Lung (tissue), 12 donors: ENCODE data around the gene TGFA. TPM values are rescaled to one million over a fixed set of nuclear protein-coding genes. Genes with fewer than 3 reads are reported as not detected.

Experiments
- ATAC-seq: fragments of 200-7000 bp; cut with Tn5 transposase; one replicate; pipeline ENCODE4 v1.9.1; 2020; ENCODE audit warnings: moderate number of reproducible peaks; ENCODE audit not compliant: insufficient read depth, low FRiP score
- DNase-seq, 3 donors: peaks; one replicate each; pipeline ENCODE4 v3.0.0-alpha.2; 2013 to 2017
- H3K27ac ChIP-seq, 2 donors: one replicate each; pipeline ENCODE4 v1.5.1; 2013; ENCODE audit warnings: mild to moderate bottlenecking in 2 of 2, moderate library complexity in 2 of 2, control low read depth in 1 of 2, inconsistent platforms in 1 of 2, low read depth in 1 of 2, low read length in 1 of 2
- H3K27me3 ChIP-seq, 3 donors: one replicate each; pipeline ENCODE4 v1.5.1; 2013; ENCODE audit warnings: low read length in 2 of 3; ENCODE audit not compliant: control insufficient read depth in 3 of 3, insufficient read depth in 3 of 3
- H3K36me3 ChIP-seq, 4 donors: one replicate each; pipeline ENCODE4 v1.5.1; 2013; ENCODE audit warnings: low read length in 4 of 4, mild to moderate bottlenecking in 1 of 4, moderate library complexity in 1 of 4; ENCODE audit not compliant: control insufficient read depth in 4 of 4, insufficient read depth in 4 of 4
- H3K4me1 ChIP-seq, 5 donors: one replicate each; pipeline ENCODE4 v1.5.1; 2013; ENCODE audit warnings: low read length in 5 of 5, mild to moderate bottlenecking in 2 of 5, moderate library complexity in 1 of 5; ENCODE audit not compliant: control insufficient read depth in 5 of 5, insufficient read depth in 5 of 5
- H3K4me3 ChIP-seq: one replicate; pipeline ENCODE4 v1.5.1; 2013; ENCODE audit warnings: mild to moderate bottlenecking, control low read depth, moderate library complexity
- H3K9ac ChIP-seq, 2 donors: one replicate each; pipeline ENCODE4 v1.5.1; 2013; ENCODE audit warnings: low read length in 2 of 2, control low read depth in 1 of 2; ENCODE audit not compliant: insufficient read depth in 1 of 2
- H3K9me3 ChIP-seq, 4 donors: one replicate each; pipeline ENCODE4 v1.5.1; 2013; ENCODE audit warnings: low read length in 3 of 4, mild to moderate bottlenecking in 1 of 4, moderate library complexity in 1 of 4; ENCODE audit not compliant: control insufficient read depth in 4 of 4, insufficient read depth in 3 of 4
- whole genome bisulfite sequencing, 2 donors: extraction: QIAGEN DNeasy Blood & Tissue Kit; methylation state at CpG; one replicate each; pipeline ENCODE4 v1.1.7; 2013; 5-methylcytosine and 5-hydroxymethylcytosine counted together
- polyA plus RNA-seq, 2 donors: library from polyadenylated mRNA; stranded (reverse); fragments of 200-250 nt; gene quantifications; one replicate each; pipeline ENCODE4 v1.2.1, GENCODE V29; 2013
- total RNA-seq, 2 donors: library from RNA; depleted of rRNA in 1 of 2; stranded (reverse); fragments of >200 nt in 1 of 2; gene quantifications; one replicate each; pipeline ENCODE4 v1.2.1, GENCODE V29; 2014 to 2021
- TF ChIP-seq, protein P1 (sequence below): IDR thresholded peaks from 2 replicates; pipeline ENCODE4 v1.5.1; 2012; ENCODE audit warnings: mild to moderate bottlenecking; ENCODE audit errors: control extremely low read depth, extremely low read depth
- donor health status: control.
- donor health status: control.
- donor health status: Bipolar disorder and iron deficiency.
- donor health status: healthy.
- donor health status: DM: yes; HTN: yes; CAD: no.

Gene TGFA
- total and polyA plus RNA-seq, 4 donors, result 1.9 to 13.0 (median 7.0) TPM

DNA sequence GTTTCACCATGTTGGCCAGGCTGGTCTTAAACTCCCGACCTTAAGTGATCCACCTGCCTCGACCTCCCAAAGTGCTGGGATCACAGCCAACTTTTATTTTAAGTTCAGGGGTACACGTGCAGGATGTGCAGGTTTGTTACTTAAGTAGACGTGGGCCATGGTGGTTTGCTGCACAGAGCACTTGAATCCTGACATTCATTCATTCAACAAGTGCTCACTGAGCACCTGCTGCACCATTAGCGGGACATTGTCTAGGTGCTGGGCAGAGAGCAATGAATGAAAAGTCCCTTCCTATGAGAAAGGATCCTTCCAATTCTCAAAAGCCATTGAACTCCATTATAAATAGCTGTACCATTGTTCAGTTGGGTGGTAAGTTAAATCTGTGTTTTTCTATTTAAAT lies 31.0 kb downstream of the TGFA start:
- no peak overlapping the region for H3K4me3 ChIP-seq
- H3K9ac ChIP-seq, result no peak overlapping the region
- ATAC-seq (no peak), DNase-seq (no peak)
- TF ChIP-seq, protein P1, sequence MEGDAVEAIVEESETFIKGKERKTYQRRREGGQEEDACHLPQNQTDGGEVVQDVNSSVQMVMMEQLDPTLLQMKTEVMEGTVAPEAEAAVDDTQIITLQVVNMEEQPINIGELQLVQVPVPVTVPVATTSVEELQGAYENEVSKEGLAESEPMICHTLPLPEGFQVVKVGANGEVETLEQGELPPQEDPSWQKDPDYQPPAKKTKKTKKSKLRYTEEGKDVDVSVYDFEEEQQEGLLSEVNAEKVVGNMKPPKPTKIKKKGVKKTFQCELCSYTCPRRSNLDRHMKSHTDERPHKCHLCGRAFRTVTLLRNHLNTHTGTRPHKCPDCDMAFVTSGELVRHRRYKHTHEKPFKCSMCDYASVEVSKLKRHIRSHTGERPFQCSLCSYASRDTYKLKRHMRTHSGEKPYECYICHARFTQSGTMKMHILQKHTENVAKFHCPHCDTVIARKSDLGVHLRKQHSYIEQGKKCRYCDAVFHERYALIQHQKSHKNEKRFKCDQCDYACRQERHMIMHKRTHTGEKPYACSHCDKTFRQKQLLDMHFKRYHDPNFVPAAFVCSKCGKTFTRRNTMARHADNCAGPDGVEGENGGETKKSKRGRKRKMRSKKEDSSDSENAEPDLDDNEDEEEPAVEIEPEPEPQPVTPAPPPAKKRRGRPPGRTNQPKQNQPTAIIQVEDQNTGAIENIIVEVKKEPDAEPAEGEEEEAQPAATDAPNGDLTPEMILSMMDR, result no peak
- H3K9me3 ChIP-seq, result peaks cover 0 to 2% (median 0%) of the 10 kb centered on the region in 4 donors
- H3K27me3 ChIP-seq, result no peaks in the 10 kb centered on the region
- peaks cover 0 to 18% (median 5%) of the 10 kb centered on the region in 5 donors for H3K4me1 ChIP-seq
- H3K36me3 ChIP-seq, result no peaks in the 10 kb centered on the region
- WGBS, 2 donors, result 86 to 90% methylated on average over 5 of the region's 5 CpGs
- H3K27ac ChIP-seq, result no peak overlapping the region

DNA sequence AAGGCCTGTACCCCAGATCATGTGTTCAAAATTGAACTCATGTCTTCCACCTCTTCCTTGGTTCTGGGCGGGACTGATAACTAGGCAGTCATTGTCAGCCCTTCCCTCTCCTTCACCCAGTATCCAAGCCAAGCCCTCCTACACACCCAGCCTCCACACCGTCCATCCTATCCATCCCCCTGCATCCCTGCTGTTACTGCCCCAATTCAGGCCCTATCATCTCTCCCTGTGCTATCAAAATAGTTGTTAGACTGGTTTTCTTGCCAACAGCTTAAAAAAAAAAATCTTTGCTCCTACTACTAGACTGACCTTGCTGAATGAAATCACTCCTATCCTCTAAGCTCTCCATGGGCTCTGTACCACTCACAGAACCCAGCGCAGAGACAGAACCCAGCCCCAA lies 32.8 kb downstream of the TGFA start:
- WGBS, 2 donors, result 63 to 91% methylated on average over 3 of the region's 3 CpGs
- DNase-seq, result peak in 2 of 3 donors; percentile 12 to 40
- Histone ChIP-seq H3K27ac (no peak overlapping the region), H3K4me1 (peaks cover 0 to 18% (median 5%) of the 10 kb centered on the region in 5 donors), H3K4me3 (no peak overlapping the region), H3K27me3 (no peaks in the 10 kb centered on the region), H3K9ac (no peak overlapping the region), H3K9me3 (peaks cover 0 to 2% (median 0%) of the 10 kb centered on the region in 4 donors), H3K36me3 (no peaks in the 10 kb centered on the region)
- no peak for ATAC-seq
- TF ChIP-seq, protein P1, result no peak

DNA sequence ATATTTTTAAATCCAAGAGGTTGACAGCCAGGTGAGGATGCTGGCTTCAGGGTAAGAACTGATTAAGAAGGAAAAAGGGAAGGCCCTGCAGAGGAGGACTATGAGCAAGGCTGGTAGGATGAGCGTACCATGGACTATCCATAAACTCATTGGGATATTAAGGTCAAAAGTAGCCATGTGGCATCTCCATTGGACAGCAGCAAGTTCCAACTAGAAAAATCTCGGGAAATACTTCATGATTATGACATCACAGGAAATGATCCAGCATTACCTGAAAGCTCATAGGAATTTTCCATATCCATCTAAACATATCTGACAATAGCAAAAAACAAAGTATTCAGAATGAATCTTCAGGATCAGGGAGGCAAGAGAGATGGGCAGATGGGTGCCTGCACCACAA lies 34.2 kb downstream of the TGFA start:
- Histone ChIP-seq H3K27ac (no peak overlapping the region), H3K27me3 (no peaks in the 10 kb centered on the region), H3K9ac (no peak overlapping the region), H3K9me3 (peaks cover 0 to 2% (median 0%) of the 10 kb centered on the region in 4 donors), H3K36me3 (no peaks in the 10 kb centered on the region), H3K4me3 (no peak overlapping the region), H3K4me1 (peaks cover 0 to 14% (median 0%) of the 10 kb centered on the region in 5 donors)
- TF ChIP-seq, protein P1, result no peak
- 85 to 89% methylated on average over 2 of the region's 2 CpGs for WGBS, 2 donors
- no peak for DNase-seq
- no peak for ATAC-seq

DNA sequence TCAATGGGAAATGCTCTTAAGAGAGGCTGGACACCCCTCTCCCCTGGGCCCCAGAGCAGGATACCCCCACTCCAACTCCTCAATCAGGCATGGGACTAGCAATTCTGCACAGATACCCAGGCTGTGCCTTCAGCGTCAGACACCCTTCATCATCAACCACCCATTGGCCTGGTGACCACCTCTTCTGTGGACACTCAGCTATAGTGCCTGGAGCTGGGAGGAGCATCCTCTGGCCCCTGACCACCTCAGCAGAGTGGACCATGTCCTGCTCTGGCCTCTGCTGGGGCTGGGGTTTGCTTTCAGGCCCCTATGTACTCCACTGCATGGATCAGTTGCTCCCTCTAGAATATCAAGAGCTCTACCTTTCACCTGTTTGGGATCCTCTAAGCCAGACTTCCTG lies 35.1 kb downstream of the TGFA start:
- H3K36me3 ChIP-seq, result no peaks in the 10 kb centered on the region
- no peak for DNase-seq
- H3K9me3 ChIP-seq, result peaks cover 0 to 2% (median 0%) of the 10 kb centered on the region in 4 donors
- no peak overlapping the region for H3K9ac ChIP-seq
- H3K27me3 ChIP-seq, result no peaks in the 10 kb centered on the region
- H3K4me1 ChIP-seq, result peaks cover 0 to 9% (median 0%) of the 10 kb centered on the region in 5 donors
- H3K27ac ChIP-seq, result no peak overlapping the region
- no peak overlapping the region for H3K4me3 ChIP-seq
- 93 to 100% methylated on average over 1 of the region's 1 CpG for WGBS, 2 donors
- no peak for ATAC-seq
- TF ChIP-seq, protein P1, result no peak
